HG02571 (cell line): ENCODE results near the gene RNF151.
"Not testable (repeated sequence)": the region's sequence is repeated elsewhere in the genome, so short reads cannot be mapped to it uniquely, and the experiment has no call there.

ENCODE experiments used
- ATAC-seq: cut with Tn5 transposase; IDR thresholded peaks from one replicate; pipeline ENCODE4 v1.9.1; 2021; ENCODE audit warnings: mild to moderate bottlenecking, moderate library complexity; ENCODE audit not compliant: unreplicated experiment

The RNF151 gene

DNA sequence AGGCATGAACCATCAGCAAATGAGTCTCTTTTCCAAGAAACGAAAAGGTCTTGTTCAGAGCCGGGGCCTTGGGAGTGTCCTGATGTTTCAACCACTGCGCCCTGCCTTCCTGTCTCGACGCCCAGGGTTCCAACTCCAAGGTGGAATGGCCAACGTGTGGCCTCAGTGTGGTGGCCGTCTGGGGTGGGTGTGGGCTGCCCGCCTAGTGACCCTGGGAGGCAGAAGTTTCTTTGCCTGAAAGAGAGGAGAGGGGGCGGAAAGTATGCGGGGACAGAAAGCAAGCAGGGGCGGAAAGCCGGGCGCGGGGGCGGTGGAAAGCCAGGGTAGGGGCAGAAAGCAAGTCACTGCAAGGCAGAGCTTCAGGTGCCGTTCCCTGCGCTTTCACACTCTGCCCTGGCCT is 27.7 kb upstream of the RNF151 start:
- no peak for ATAC-seq

DNA sequence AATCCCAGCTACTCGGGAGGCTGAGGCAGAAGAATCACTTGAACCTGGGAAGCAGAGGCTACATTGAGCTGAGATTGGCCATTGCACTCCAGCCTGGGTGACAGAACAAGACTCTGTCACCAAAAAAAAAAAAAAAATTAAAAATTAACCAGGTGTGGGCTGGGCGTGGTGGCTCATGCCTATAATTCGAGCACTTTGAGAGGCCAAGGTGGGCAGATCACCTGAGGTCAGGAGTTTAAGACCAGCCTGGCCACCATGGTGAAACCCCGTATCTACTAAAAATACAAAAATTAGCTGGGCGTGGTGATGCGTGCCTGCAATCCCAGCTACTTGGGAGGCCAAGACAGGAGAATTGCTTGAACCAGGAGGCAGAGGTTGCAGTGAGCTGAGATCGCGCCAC is 26.8 kb upstream of the RNF151 start:
- ATAC-seq, result not testable (repeated sequence)

DNA sequence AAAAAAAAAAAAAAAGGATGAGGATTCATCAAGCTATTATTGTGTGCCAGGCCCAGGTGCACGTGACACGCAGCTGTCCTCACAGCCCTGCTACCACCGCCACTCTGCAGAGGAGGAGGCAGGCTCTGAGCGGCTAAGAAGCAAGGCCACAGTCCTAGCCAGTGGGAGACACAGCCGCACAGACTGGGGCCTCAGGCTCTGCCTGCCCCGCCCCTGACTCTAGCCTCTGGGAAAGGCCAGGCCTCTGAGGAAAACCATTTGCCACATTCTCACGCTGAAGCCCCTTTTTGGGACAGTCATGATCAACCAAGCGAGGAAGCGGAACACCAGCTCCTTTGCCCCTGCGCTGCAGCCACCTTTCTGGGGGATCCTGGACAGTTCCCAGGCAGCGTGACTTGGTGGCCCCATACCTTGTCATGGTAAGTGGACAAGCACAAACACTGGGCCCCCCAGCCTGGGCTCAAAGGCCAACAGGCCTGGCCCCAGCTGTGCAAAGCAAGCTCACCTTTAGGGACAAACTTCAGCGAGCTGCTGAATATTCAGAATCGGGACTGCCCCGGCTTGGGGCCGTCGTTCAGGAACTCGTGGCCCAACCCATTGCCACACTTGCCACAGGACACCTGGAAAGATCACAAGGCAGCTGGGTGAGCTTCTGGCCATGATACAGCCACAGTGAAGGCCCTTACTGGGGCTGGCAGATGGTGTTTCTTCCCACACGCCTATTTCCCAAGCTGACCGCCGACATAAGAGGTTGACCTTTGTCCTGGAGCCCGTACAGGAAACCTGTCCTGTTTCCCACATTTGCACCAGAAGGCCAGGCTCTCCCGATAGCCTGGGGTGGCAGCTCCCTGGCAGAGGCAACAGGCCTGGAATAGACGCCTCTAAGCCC is 26.1 kb upstream of the RNF151 start:
- ATAC-seq, result no peak

DNA sequence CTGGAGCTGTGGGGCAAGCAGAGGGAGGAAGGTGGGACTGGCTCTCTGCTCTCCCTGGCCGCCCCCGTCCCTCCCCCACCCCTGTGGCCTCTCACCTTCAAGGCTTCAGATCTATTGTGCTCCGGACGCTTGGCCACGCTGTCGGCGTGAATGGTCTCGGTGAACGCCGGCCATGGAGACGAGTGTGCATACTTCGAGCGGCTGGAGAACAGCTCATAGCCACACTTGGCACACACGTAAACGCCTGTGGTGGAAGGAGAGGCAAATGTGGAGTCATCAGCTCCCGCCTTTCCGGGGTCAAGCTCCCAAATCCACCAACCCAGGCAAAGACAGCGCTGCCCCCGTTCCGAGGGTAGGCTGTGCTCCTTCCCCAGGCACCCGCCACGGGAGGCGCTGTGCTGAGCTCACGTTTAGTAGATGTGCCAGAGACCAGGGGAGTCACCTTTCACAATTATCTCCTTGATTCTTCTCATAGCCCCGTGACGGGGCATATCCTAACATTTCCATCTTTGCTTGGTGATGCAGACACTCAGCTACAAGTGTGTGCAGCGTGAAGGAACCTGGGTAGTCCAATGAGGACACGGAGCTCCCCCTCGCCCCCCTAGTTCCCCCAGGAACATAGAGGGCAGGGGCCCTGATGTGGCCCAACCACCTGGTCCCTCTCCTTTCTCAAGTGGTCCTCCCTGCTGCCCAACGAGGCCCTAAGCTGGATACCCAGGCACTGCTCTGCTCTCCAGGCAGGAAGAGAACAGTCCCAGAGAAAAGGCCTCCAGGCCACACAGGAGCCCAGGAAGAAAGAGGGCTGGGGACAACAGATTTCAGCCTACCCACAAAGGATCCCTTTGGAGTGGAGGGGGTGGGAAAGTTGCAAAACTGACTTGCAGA is 25.3 kb upstream of the RNF151 start:
- ATAC-seq, result no peak

DNA sequence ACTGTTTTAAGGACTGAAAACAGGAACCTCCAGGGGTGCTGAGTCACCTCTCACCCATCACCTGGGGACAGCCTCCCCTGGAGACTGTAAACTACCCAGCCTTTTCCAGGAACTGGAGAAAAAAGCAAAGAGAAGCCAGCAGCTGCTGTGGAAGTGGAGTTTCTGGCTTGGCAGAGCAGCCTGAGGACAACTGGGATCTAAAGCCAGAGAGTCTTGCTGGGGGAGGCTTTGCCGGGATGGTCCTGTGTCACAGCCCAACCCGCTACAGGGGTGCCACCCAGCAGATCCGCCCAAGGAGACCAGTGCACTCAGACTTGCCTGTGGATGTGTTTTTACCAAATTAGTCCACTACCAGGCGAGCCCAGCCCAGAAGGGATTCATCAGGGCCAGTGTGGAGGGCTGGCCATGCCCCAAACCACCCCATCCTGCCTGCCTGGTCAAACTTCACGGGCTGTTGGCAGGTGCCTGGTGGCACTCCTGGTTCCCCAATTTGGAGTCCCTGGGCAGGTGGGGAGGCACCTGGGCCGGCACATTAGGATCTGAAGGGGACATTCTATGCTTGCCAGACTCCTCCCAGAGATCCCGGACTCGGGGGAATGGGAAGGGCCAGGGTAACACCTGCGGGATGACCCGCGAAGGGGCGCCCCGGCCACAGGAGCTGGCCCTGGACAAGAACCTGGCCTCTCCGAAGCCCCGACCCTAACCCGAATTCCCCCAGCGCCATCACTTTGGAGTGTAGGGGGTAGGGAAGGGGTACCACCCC is 24.4 kb upstream of the RNF151 start:
- ATAC-seq, result no peak

DNA sequence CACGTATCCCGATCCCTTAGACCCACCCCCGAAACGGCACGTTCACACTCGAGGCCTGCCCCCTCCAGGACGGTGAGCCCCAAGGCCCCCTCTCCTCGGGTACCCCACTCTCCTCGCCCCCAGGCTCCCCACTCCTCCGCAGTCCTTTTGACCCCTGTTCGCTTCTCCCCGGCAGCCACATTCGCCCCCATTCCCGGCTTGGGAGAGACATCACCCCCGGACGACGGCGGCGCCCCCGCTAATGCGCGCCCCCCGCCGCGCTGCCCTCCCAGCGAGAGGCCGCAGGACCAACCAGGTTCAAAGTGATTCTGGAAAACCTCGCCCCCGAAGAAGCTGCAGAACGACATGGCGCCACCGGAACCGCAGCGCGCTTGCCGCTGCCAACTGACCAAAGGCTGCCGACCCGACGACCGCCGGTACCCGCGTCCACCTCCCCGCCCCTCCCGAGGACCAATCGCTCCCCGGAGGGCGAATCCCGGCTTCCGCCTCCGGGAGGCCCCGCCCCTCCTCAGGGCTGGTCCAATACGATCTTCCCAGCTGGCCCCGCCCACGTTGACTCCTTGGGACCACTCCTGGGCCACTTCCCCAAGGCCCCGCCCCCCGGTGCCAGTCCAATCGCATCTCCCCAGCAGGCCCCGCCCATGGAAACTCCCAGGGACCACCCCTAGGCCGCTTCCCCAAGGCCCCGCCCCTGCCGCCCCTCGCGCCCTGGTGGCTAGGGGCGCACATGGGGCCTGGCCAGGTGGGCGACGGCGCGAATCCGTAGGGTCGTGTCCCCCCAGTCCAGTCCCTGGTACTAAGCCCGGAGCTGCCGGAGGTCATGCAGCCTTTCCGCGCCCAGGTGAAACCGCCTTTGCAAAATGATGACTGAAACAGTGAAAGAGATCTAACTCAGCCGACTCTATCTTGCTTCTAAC is 23.6 kb upstream of the RNF151 start, which contains the start of gene MSRB1:
Gene MSRB1, minus strand, starts transcription at position 390 of the 917 bp plus-strand sequence. Its CDS starts 43 bp downstream, at position 347.
- ATAC-seq, result peak; percentile 89

DNA sequence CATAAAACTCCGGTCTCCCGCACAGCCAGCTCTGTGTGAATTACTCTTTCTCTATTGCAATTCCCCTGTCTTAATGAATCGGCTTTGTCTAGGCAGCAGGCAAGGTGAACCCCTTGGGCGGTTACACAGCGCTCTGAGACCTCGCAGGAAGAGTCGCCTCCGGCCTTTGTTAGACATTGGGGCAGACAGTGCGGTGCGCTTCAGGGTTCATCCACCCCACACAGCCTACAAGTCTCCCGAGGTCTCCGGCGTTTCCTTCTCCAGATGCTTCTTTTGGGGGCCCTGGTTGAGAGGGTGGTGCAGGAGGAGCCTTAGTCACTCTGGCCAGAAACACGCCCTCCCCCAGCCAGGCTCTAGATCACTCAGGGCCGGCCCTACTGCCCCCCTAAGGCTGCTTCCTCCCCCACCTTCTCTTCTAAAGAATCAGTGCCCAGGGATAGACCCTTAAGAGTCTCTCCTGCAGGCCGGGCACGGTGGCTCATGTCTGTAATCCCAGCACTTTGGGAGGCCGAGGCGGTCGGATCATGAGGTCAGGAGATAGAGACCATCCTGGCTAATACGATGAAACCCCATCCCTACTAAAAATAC is 21.9 kb upstream of the RNF151 start:
- ATAC-seq, result no peak

DNA sequence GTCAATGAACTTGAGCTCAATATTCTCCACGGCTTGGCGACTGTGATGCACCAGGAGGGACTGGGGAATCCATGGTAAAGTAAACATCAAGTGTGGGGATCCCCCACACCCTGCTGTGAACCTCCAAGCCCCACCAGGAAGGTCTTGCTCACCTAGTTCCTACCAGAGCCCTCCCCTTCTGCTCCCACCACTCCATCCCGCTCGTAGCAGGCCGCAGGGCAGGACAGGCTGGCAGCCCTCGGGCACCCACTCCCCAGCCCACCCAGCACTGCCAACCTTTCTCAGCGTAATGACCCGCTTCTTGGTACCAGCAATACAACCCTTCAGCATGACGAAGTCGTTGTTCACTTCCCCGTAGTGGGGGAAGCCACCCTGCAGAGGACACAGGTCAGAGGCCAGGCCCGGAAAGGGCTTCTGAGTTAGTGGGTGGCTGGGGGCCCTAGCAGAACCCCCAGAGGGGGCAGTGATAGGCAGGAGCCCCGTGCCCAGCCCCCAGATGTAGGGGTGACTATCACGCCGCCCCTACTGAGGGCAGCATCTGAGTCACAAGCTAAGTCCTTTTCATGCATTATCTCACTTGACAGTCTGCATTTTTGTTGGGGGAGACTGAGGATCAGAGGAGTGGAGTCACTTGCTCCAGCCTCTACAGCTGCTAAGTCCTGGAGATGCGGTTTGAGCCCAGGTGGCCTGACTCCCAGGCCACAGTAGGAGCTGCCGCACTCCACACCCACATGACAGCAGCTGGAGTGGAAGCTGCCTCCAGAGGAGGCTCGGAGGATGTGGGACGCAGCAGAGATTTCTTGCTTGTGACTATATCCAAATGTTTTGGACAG is 20.9 kb upstream of the RNF151 start:
- no peak for ATAC-seq

DNA sequence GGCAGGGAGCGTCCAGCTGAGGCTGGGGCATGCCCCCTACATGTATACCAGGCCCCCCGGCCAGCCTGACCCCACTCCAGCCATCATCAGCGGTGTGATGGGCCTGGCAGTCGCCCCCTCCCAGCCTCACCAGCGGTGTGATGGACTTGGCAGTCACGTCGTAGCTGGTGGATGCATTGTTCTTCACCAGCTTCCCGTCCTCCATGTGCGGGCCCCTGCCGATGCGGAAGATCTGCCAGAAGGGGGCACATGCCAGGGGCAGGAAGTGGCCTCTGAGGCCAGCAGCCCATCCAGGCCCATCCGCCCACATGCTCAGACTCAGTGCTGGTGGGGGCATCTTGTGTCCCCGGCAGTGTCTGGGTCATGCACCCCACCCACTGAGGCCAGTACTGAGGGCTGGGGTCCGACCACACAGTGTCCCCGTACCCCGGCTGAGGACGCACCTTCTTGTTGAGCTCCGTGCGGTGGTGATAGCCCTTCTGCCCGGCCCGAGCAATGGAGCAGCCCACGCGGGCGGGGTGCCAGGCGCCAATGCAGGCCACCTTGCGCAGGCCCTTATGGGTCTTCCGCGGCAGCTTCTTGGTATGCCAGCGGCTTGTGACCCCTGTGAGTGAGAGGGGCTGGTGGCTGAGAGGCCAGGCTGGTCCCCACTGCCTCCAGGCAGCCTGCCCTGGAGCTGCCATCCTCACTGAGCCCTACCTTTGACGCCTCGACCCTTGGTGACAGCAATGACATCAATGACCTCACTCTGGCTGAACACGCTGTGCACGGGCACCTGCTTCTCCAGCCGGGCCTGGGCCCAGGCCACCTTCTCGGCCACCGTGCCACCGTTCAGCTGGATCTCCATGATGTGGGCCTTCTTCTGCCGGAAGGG is 19.9 kb upstream of the RNF151 start:
- no peak for ATAC-seq

DNA sequence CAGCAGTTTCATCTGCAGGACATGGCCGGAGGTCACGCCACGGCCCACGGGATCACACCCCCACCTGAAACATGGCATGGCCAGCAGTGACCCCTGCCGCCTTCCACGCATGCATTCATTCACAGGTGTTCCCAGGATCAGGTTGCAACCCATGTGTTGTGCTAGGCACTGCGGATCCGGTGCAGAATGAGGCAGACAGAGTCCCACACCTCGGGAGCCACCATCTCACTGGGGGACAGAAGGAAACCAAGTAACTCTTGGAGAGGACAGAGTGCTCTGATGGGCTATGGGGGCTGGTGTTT is 19.3 kb upstream of the RNF151 start:
- no peak for ATAC-seq

DNA sequence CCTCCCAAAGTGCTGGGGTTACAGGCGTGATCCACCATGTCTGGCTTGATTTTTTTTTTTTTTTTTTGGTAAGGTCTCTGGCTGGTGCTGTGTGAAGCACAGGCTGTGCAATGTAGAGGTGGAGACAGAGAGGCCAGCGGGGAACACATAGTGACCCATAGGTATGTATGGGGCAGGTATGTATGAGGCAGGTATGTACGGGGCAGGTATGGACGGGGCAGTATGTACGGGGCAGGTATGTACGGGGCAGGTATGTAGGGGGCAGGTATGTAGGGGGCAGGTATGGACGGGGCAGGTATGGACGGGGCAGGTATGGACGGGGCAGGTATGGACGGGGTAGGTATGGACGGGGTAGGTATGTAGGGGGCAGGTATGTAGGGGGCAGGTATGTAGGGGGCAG is 17.1 kb upstream of the RNF151 start:
- no peak for ATAC-seq

DNA sequence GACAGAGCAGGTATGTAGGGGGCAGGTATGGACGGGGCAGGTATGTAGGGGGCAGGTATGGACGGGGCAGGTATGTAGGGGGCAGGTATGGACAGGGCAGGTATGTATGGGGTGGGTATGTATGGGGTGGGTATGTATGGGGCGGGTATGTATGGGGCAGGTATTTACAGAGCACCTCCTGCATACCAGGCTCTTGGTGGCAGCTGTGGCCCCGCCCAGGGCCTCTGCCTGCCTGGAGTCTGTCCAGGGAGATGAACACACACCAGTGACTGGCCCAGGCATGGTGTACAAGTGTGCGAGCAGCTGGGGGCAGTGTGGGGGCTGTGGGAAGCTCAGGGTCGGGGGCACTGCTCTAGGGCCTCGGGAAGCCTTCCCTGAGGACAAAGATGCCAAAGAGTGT is 16.6 kb upstream of the RNF151 start:
- ATAC-seq, result no peak

DNA sequence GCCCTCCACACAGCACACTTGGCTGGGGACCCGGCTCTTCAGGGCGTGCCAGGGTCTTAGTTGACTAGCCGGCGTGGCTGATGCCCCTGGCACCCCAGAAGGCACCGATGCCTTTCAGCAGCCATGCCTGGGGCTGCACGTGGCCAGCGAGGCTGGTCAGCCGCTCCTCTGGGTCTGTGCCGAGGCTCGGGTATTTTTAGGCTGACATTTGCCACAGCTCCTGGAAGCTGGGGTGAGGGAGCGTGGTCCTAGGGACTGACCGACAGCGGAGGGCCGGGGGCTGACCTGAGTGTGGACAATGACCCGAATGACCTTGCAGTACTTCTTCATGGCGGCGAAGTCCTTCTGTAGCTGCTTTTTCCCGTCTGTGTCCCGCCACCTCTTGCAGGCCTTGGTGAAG is 16.1 kb upstream of the RNF151 start:
- no peak for ATAC-seq

DNA sequence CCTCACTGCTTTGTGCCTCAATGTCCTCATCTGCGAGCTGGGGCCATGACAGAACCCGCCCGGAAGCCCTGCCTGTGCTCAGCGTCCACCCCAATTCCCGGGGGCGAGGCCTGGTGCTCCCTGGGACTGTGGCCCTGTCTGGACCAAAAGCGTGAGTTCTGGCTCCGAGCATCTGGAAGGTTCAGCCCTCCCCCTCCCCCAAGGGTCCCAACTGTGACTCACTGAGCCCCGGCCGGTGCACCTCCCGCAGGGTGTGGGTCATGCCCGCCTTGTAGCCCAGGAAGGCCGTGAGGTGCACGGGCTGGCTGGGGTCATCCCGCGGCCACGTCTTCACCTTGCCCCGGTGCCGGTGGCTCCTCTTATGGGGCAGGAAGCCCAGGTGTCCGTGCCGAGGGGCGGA is 12.9 kb upstream of the RNF151 start:
- ATAC-seq, result no peak

DNA sequence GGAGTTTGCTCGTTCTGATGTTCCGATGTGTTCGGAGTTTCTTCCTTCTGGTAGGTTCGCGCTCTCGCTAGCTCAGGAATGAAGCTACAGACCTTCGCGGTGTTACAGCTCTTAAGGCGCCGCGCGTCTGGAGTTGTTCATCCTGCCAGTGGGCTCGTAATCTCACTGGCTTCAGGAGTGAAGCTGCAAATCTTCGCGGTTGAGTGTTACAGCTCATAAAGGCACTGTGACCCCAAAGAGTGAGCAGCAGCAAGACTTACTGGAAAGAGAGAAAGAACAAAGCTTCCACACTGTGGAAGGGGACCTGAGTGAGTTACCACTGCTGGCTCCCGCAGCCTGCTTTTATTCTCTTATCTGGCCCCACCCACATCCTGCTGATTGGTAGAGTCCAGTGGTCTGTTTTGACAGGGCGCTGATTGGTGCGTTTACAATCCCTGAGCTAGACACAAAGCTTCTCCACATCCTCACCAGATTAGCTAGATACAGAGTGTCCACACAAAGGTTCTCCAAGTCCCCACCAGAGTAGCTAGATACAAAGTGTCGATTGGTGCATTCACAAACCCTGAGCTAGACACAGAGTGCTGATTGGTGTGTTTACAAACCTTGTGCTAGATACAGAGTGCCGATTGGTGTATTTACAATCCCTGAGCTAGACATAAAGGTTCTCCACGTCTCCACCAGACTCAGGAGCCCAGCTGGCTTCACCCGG is 9.1 kb upstream of the RNF151 start:
- not testable (repeated sequence) for ATAC-seq

DNA sequence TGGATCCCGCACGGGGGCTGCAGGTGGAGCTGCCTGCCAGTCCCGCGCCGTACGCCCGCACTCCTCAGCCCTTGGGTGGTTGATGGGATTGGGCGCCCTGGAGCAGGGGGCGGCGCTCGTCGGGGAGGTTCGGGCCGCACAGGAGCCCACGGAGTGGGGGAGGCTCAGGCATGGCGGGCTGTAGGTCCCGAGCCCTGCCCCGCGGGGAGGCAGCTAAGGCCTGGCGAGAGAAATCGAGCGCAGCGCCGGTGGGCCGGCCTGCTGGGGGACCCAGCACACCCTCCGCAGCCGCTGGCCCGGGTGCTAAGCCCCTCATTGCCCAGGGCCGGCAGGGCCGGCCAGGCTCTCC is 8.5 kb upstream of the RNF151 start:
- not testable (repeated sequence) for ATAC-seq

DNA sequence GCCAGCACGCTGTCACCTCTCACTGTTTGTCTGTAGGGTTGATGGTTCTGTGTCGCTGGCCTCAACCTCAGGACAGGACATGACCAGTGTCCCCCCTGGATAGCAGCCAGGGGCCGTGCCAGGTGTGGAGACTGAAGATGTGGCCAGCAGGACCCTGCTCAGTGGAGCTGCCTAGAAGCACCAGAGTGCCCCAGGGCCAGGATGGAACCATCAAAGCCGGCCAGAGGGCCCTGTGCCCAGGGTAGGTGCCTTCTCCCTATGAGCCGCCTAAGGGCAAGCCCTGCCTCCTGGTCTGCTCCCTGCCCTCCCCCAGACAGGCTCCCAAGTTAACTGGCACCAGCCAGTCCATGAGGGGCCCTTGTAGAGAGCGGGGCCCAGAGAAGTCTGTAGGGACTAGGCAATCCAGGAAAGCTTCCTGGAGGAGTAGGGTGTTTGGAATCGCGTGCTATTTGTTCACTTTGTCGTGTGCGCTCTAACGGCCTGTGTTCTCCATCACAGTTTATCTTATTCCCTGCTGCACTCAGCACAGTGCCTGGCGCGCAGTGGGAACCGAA is 7.9 kb upstream of the RNF151 start:
- ATAC-seq, result no peak
